ENCODE measurements around the gene PKN3. TPM values are rescaled to one million over a fixed set of nuclear protein-coding genes. Genes with fewer than 3 reads are reported as not detected.
"Not testable (repeated sequence)": the region's sequence is repeated elsewhere in the genome, so short reads cannot be mapped to it uniquely, and the experiment has no call there.

The PKN3 gene
- total and polyA plus RNA-seq, 2 donors from 2014 or later, result 3.9 to 14.7 TPM

DNA sequence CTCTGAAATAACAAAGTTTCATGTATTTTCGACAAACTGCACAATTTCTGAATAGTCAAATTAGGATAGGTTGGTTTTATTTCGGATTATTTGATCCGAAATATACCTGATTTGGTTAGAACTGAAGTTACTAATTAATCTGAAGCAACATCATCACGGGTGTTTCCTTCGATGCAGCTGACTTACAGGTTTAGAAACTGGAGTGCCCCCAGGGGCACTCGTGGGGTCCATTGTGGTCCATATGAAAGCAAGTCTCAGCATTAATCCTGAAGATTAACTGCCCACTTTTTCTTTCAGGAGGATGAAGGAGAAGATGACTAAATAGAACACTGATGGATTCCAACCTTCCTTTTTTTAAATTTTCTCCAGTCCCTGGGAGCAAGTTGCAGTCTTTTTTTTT is 8.0 kb upstream of the PKN3 start:
- H3K9ac ChIP-seq (ENCODE audit: low read length in 3 of 3), result no peak overlapping the region
- peaks cover 4 to 10% (median 5%) of the 10 kb centered on the region in 3 donors for H3K4me1 ChIP-seq (ENCODE audit: control insufficient read depth in 2 of 3, insufficient read depth in 2 of 3, low read depth in 1 of 3, low read length in 3 of 3)
- DNase-seq (no peak), FAIRE-seq (no peak)
- TF ChIP-seq, protein P1, sequence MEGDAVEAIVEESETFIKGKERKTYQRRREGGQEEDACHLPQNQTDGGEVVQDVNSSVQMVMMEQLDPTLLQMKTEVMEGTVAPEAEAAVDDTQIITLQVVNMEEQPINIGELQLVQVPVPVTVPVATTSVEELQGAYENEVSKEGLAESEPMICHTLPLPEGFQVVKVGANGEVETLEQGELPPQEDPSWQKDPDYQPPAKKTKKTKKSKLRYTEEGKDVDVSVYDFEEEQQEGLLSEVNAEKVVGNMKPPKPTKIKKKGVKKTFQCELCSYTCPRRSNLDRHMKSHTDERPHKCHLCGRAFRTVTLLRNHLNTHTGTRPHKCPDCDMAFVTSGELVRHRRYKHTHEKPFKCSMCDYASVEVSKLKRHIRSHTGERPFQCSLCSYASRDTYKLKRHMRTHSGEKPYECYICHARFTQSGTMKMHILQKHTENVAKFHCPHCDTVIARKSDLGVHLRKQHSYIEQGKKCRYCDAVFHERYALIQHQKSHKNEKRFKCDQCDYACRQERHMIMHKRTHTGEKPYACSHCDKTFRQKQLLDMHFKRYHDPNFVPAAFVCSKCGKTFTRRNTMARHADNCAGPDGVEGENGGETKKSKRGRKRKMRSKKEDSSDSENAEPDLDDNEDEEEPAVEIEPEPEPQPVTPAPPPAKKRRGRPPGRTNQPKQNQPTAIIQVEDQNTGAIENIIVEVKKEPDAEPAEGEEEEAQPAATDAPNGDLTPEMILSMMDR (IDR thresholded peaks at IDR 0.05; ENCODE audit: borderline replicate concordance, extremely low read depth, insufficient read depth), result no peak
- no peak overlapping the region for H3K4me3 ChIP-seq (ENCODE audit: low read length in 3 of 3)
- no peaks in the 10 kb centered on the region for H3K9me3 ChIP-seq (ENCODE audit: control insufficient read depth in 2 of 3, insufficient read depth in 1 of 3, low read length in 3 of 3)
- H3K27ac ChIP-seq (ENCODE audit: low read depth in 2 of 2, low read length in 2 of 2), result no peak overlapping the region
- H3K27me3 ChIP-seq (ENCODE audit: control insufficient read depth, insufficient read depth, low read length), result no peaks in the 10 kb centered on the region
- peaks cover 13 to 34% (median 16%) of the 10 kb centered on the region in 3 donors for H3K36me3 ChIP-seq (ENCODE audit: control insufficient read depth in 2 of 3, insufficient read depth in 3 of 3, low read length in 3 of 3)
- intact Hi-C loops (cut with DNase I), result no loop called here

DNA sequence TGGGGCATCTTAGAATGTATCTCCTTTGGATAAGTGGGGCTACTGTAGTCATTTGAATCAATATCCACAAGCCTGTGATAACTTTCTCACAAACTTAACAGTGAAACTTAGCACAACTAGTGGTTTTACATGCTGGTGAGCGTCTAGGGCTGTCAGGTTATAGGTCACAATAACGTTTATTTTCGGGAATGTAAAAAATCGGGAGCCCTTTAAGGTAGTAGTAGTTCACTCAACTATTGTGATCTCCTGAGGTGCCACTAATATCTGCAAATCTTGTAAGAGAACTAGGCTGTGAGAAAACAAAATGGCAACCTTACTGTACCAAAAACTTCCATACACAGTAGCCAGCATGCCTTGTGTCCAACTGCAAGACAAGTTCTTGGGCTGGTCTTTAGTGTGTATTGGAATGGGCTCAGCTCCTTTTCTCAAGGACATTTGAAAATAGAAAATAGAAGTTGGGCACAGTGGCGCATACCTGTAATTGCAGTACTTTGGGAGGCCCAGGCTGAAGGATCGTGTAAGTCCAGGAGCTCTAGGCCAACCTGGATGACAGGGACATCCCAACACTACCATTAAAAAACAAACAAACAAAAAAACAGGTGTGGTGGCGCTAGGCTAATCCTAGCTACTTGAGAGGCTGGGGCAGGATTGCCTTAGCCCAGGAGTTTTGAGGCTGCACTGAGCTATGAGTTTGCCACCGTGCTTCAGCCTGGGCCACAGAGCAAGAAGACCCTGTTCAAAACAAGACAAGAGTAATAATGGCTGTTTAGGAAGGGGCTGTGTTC is 5.2 kb upstream of the PKN3 start:
- Histone ChIP-seq H3K9me3 (ENCODE audit: control insufficient read depth in 2 of 3, insufficient read depth in 1 of 3, low read length in 3 of 3) (no peaks in the 10 kb centered on the region), H3K27me3 (ENCODE audit: control insufficient read depth, insufficient read depth, low read length) (no peaks in the 10 kb centered on the region), H3K36me3 (ENCODE audit: control insufficient read depth in 2 of 3, insufficient read depth in 3 of 3, low read length in 3 of 3) (peaks cover 6 to 27% (median 12%) of the 10 kb centered on the region in 3 donors), H3K4me1 (ENCODE audit: control insufficient read depth in 2 of 3, insufficient read depth in 2 of 3, low read depth in 1 of 3, low read length in 3 of 3) (peaks cover 0 to 3% (median 0%) of the 10 kb centered on the region in 3 donors), H3K4me3 (ENCODE audit: low read length in 3 of 3) (no peak overlapping the region), H3K27ac (ENCODE audit: low read depth in 2 of 2, low read length in 2 of 2) (no peak overlapping the region), H3K9ac (ENCODE audit: low read length in 3 of 3) (no peak overlapping the region)
- intact Hi-C loops (cut with DNase I), result no loop called here
- FAIRE-seq (no peak), DNase-seq (peak in 1 of 5 donors; percentile 7)
- TF ChIP-seq, protein P1 (IDR thresholded peaks at IDR 0.05; ENCODE audit: borderline replicate concordance, extremely low read depth, insufficient read depth), result no peak

- peak in 1 of 5 donors; percentile 51 for DNase-seq
- H3K9ac ChIP-seq (ENCODE audit: low read length in 3 of 3); H3K27me3 ChIP-seq (ENCODE audit: control insufficient read depth, insufficient read depth, low read length); H3K4me1 ChIP-seq (ENCODE audit: control insufficient read depth in 2 of 3, insufficient read depth in 2 of 3, low read depth in 1 of 3, low read length in 3 of 3); intact Hi-C loops (cut with DNase I); H3K4me3 ChIP-seq (ENCODE audit: low read length in 3 of 3); H3K27ac ChIP-seq (ENCODE audit: low read depth in 2 of 2, low read length in 2 of 2); FAIRE-seq; H3K9me3 ChIP-seq (ENCODE audit: control insufficient read depth in 2 of 3, insufficient read depth in 1 of 3, low read length in 3 of 3); H3K36me3 ChIP-seq (ENCODE audit: control insufficient read depth in 2 of 3, insufficient read depth in 3 of 3, low read length in 3 of 3): not testable (repeated sequence)
Observed at GRCh38 chr9:128699096-128699795, 3.1 kb upstream of the PKN3 start.

- FAIRE-seq, result no peak
- TF ChIP-seq, protein P1 (IDR thresholded peaks at IDR 0.05; ENCODE audit: borderline replicate concordance, extremely low read depth, insufficient read depth), result no peak
- no peak overlapping the region for H3K4me3 ChIP-seq (ENCODE audit: low read length in 3 of 3)
- no peak overlapping the region for H3K9ac ChIP-seq (ENCODE audit: low read length in 3 of 3)
- intact Hi-C loops (cut with DNase I), result no loop called here
- DNase-seq, result peak in 3 of 5 donors; percentile 25 to 50 (median 39)
- H3K9me3 ChIP-seq (ENCODE audit: control insufficient read depth in 2 of 3, insufficient read depth in 1 of 3, low read length in 3 of 3), result no peaks in the 10 kb centered on the region
- no peak overlapping the region for H3K27ac ChIP-seq (ENCODE audit: low read depth in 2 of 2, low read length in 2 of 2)
- H3K36me3 ChIP-seq (ENCODE audit: control insufficient read depth in 2 of 3, insufficient read depth in 3 of 3, low read length in 3 of 3), result no peaks in the 10 kb centered on the region
- H3K4me1 ChIP-seq (ENCODE audit: control insufficient read depth in 2 of 3, insufficient read depth in 2 of 3, low read depth in 1 of 3, low read length in 3 of 3), result peaks cover 0 to 3% (median 0%) of the 10 kb centered on the region in 3 donors
- no peaks in the 10 kb centered on the region for H3K27me3 ChIP-seq (ENCODE audit: control insufficient read depth, insufficient read depth, low read length)
Observed at GRCh38 chr9:128701227-128701854, 962 bp upstream of the PKN3 start.
